Measurements from ENCODE around the gene NCEH1.

The NCEH1 gene

GRCh38 chr3:172647080-172647479 is 63.8 kb downstream of the NCEH1 start:
- no peak for DNase-seq (ENCODE audit: low read depth in 1 of 2, low spot score in 1 of 2)

- no peak for DNase-seq (ENCODE audit: low read depth in 1 of 2, low spot score in 1 of 2)
These were observed 64.3 kb downstream of the NCEH1 start for GRCh38 chr3:172646439-172647015.

- DNase-seq (ENCODE audit: low read depth in 1 of 2, low spot score in 1 of 2) = no peak
These were observed 66.6 kb downstream of the NCEH1 start for GRCh38 chr3:172644258-172644657.

DNA sequence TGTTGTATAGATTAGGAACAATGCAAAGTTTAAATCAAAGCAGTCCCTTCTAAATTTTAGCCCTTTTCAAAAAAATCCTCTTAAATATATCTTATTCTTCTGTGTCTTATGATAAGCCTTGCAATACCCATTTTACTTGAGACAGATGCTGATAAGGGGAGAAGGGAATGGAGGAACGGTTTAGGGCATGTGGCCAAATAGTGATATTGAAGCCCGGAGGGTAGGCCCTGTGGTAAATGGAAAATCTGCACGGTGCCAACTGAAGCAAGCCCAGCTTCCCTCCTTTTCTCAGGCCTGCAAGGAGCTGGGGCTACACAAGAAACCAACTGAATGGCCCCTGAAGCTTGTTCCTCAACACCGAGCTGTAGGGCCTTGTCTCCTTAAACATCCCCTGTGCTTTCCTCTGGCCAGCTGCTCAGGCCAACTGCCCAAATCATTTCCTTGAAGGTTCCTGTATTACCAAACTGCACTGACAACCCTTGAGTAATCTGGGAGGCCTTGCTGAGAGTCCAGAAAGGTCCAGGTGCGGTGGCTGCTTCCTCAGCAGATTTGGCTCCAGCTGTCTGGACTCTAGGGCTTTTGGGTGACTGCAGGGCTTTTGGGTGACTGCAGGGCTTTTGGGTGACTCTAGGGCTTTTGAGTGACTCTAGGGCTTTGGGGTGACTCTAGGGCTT is 67.2 kb downstream of the NCEH1 start:
- no peak for DNase-seq (ENCODE audit: low read depth in 1 of 2, low spot score in 1 of 2)

DNA sequence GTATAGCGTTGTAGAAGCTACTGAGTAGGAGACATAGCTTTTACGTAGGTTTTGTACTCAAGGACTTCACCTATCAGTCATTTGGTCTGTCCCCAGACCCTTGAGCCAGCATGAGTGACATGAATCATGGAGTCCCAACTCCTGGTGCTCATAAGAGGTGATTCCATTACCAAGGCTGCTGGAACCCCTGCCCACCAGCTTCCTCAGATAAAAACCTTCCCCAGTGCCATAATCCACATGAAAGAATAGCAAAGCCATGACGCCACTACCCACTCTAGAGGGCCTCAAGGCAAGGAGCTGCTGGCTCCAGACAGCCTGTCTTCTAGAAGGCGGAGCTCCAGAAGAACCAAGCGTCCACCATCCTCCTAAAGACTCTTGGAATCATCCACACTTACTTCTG is 69.6 kb downstream of the NCEH1 start:
- DNase-seq (ENCODE audit: low read depth in 1 of 2, low spot score in 1 of 2) = no peak

GRCh38 chr3:172640751-172641150 is 70.1 kb downstream of the NCEH1 start:
- no peak for DNase-seq (ENCODE audit: low read depth in 1 of 2, low spot score in 1 of 2)

DNA sequence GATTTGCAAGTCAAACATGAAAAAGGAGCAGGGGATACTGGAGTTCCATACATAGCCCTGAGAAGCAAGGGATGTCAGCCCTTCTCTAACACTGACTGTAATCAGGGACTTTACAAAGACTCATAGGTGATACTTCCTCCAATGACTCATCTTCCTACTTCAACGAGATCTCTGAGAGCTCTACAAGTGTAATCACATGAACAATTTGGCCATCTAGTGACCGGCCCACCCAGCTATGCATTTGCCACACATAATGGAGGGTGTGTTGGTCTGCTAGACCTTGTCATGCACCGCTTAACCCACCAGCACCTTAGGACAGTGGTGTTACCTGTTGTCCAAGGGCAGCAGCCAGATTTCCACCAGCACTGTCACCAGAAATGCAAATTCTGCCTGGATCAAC is 75.3 kb downstream of the NCEH1 start:
- DNase-seq (ENCODE audit: low read depth in 1 of 2, low spot score in 1 of 2) = no peak

- no peak for DNase-seq (ENCODE audit: low read depth in 1 of 2, low spot score in 1 of 2)
These were observed 75.9 kb downstream of the NCEH1 start for GRCh38 chr3:172634948-172635347.

GRCh38 chr3:172630316-172630715 is 80.6 kb downstream of the NCEH1 start:
- DNase-seq (ENCODE audit: low read depth in 1 of 2, low spot score in 1 of 2) = no peak

- DNase-seq (ENCODE audit: low read depth in 1 of 2, low spot score in 1 of 2) = no peak
These were observed 81.4 kb downstream of the NCEH1 start for GRCh38 chr3:172629470-172629869.

DNA sequence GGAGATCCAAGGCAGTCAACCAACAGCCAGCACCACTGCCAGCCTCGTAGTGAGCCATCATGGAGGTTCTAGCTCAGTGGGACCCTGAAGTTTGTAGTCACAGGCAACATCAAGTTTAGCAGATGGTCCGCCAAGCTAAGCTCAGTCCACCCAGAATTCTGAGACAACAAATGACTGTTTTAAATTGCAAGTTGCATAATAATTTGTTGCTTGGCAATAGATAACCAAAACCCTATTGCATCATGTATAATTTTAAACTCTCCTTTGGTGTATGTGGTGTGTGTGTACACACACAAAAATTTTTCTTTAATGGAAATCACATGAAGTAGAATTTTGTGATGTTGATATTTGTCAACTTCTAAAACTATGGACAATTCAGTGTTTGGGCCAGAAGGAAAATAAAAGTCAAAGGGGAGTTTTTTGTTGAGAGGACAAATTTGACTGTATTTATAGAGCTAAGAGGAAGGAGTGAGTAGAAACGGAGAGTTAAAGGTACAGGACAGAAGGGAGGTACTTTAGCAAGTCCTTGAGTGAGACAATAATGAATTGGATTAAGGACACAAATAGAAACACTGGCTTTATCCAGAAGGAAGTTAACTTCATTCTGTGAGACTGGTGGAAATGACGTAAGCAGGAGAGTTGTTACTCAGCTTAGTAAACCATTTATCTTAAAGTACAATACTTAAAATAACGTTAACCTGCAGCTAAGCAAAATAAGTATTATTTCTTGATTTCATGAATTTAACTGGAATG is 83.6 kb downstream of the NCEH1 start:
- DNase-seq (ENCODE audit: low read depth in 1 of 2, low spot score in 1 of 2) = no peak

DNA sequence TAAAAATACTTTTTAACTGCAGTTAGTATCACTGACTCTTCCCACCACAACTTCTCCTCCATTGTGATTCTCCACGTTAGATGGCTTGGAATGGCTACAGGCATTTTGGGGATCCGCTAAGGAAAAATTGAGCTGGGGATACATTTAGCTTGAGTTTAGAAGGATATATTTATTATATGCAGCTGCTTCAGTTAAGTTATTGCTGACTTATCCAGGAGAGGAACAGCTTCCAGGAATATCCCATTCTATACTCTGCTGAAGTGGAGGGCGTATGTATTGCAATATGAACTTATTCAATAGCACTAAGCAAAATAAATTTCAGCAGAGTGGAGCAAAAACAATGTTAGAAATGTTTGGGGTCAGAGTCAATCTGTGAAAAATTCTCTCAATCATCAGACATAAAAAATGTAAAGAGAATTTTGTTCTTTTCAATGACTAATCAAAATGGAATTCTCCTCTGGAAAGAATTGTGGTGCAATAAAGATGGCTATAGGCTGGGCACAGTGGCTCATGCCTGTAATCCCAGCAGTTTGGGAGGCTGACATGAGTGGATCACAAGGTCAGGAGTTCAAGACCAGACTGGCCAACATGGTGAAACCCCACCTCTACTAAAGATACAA is 84.7 kb downstream of the NCEH1 start:
- no peak for DNase-seq (ENCODE audit: low read depth in 1 of 2, low spot score in 1 of 2)

DNA sequence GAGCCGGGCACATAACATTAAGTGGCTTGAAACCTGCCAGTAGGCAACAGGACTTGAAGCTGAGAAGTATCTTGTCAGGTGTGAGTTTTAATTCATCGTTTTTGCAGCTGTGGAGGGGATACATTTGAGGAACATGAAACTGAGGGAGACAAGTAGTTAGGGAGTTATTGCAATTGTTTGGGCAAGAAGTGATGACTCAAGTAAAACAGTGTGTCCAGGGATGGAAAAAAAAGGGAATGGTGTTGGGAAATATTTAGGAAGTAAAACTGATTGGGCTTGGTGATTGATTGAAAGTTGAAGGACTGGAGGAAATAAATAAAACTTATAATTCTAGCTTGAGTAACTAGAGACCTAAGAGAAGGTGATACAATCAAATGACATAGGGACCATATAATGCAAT is 85.5 kb downstream of the NCEH1 start:
- no peak for DNase-seq (ENCODE audit: low read depth in 1 of 2, low spot score in 1 of 2)

GRCh38 chr3:172624999-172625398 is 85.9 kb downstream of the NCEH1 start:
- no peak for DNase-seq (ENCODE audit: low read depth in 1 of 2, low spot score in 1 of 2)

GRCh38 chr3:172622916-172623700 is 87.8 kb downstream of the NCEH1 start:
- DNase-seq (ENCODE audit: low read depth in 1 of 2, low spot score in 1 of 2) = no peak

DNA sequence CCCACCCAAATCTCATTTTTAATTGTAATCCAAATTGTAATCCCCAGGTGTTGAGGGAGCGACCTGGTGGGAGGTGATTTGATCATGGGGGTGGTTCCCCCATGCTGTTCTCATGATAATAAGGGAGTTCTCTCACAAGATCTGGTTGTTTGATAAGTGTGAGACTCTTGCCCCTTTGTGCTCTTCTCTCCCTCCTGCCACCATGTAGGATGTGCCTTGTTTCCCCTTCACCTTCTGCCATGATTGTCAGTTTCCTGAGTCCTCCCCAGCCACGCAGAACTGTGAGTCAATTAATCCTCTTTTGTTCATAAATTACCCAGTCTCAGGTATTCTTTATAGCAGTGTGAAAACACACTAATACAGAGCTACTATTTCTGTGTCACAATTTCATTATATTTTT is 88.7 kb downstream of the NCEH1 start:
- DNase-seq (ENCODE audit: low read depth in 1 of 2, low spot score in 1 of 2) = no peak

GRCh38 chr3:172617976-172618375 is 92.9 kb downstream of the NCEH1 start:
- no peak for DNase-seq (ENCODE audit: low read depth in 1 of 2, low spot score in 1 of 2)

- no peak for DNase-seq (ENCODE audit: low read depth in 1 of 2, low spot score in 1 of 2)
These were observed 93.7 kb downstream of the NCEH1 start for GRCh38 chr3:172617013-172617706.

GRCh38 chr3:172616031-172616461 is 94.8 kb downstream of the NCEH1 start:
- DNase-seq (ENCODE audit: low read depth in 1 of 2, low spot score in 1 of 2) = no peak

GRCh38 chr3:172615296-172615695 is 95.6 kb downstream of the NCEH1 start:
- DNase-seq (ENCODE audit: low read depth in 1 of 2, low spot score in 1 of 2) = no peak
